ENCODE results near the gene ACTR3.

The ACTR3 gene

GRCh38 chr2:113920996-113921395, 31.1 kb downstream of the ACTR3 start:
- H3K4me3 ChIP-seq (ENCODE audit: low read depth, low read length), result no peak overlapping the region
- ChIA-PET POLR2A (no interaction called here), CTCF (no interaction called here)
- TF ChIP-seq CTCF (IDR thresholded peaks at IDR 0.05; ENCODE audit: insufficient read depth, low read length, missing control alignments), result no peak
- no peak for DNase-seq (ENCODE audit: low read depth, low spot score)

- ChIA-PET CTCF (no interaction called here), POLR2A (no interaction called here)
- no peak for TF ChIP-seq CTCF (IDR thresholded peaks at IDR 0.05; ENCODE audit: insufficient read depth, low read length, missing control alignments)
Observed at GRCh38 chr2:113922335-113922734, 32.4 kb downstream of the ACTR3 start.

GRCh38 chr2:113922784-113923183, 32.9 kb downstream of the ACTR3 start:
- no peak overlapping the region for H3K4me3 ChIP-seq (ENCODE audit: low read depth, low read length)
- no peak for DNase-seq (ENCODE audit: low read depth, low spot score)
- TF ChIP-seq CTCF (IDR thresholded peaks at IDR 0.05; ENCODE audit: insufficient read depth, low read length, missing control alignments), result no peak
- ChIA-PET CTCF (no interaction called here), POLR2A (no interaction called here)

More at GRCh38 chr2:113922335-113922734, 32.4 kb downstream of the ACTR3 start:
- H3K4me3 ChIP-seq (ENCODE audit: low read depth, low read length), result no peak overlapping the region
- DNase-seq (ENCODE audit: low read depth, low spot score), result no peak

- ChIA-PET POLR2A (no interaction called here), CTCF (no interaction called here)
- no peak for TF ChIP-seq CTCF (IDR thresholded peaks at IDR 0.05; ENCODE audit: insufficient read depth, low read length, missing control alignments)
- no peak for DNase-seq (ENCODE audit: low read depth, low spot score)
- H3K4me3 ChIP-seq (ENCODE audit: low read depth, low read length), result no peak overlapping the region
Observed at GRCh38 chr2:113925884-113926283, 36.0 kb downstream of the ACTR3 start.

- CTCF ChIA-PET, result no interaction called here
- POLR2A ChIA-PET, result no interaction called here
- H3K4me3 ChIP-seq (ENCODE audit: low read depth, low read length), result no peak overlapping the region
- no peak for DNase-seq (ENCODE audit: low read depth, low spot score)
- TF ChIP-seq CTCF (IDR thresholded peaks at IDR 0.05; ENCODE audit: insufficient read depth, low read length, missing control alignments), result no peak
Observed at GRCh38 chr2:113926314-113926713, 36.4 kb downstream of the ACTR3 start.

GRCh38 chr2:113930448-113930847, 40.6 kb downstream of the ACTR3 start:
- no peak for TF ChIP-seq CTCF (IDR thresholded peaks at IDR 0.05; ENCODE audit: insufficient read depth, low read length, missing control alignments)
- CTCF ChIA-PET, result interaction anchor here (0.8 to 1.1 kb wide), 4 partner anchors 14 to 326 kb away, joined by 3 read pairs; no protein-coding TSS in a partner anchor
- POLR2A ChIA-PET, result no interaction called here

More at GRCh38 chr2:113930448-113930847, 40.6 kb downstream of the ACTR3 start:
- no peak overlapping the region for H3K4me3 ChIP-seq (ENCODE audit: low read depth, low read length)
- DNase-seq (ENCODE audit: low read depth, low spot score), result peak; percentile 2
